ENCODE data around the gene TNNC1. TPM values are rescaled to one million over a fixed set of nuclear protein-coding genes. Genes with fewer than 3 reads are reported as not detected.

Gene TNNC1
- total and polyA plus RNA-seq, 3 experiments from 2014 or later: 2.2 to 2.3 TPM; not detected in 1

DNA sequence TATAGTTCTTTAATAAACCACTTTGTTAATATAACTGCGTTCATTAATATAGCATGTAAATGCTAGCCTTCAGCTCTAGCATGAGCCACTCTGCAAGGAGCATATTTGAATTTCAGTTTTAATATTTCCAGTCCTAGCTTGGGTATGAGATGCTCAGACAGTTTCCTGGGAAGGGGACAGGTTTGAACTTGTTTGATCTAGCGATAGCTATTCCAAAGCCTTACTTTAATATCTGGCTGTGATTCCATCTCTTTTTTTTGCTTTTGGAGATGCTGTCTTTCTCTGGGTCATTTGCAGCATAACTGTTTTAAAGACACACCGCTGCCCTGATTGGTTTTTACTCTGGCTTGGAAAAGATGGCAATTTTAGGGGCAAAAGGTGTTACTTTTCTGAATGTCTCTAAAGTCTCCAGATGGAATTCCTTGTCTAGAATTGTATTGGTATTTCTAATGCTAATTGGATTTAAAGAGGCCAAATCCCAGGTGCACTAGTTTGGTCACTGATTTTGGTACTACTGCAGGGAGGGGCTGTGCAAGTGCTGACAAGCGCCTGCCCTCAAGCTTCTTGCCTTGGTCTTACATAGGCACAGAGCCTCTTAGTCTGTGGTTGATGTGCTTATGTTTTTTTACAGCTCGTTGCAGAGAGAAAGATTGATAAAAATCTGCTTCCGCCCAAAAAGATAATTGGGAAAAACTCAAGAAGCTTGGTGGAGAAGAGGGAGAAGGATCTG lies 4.4 kb upstream of the TNNC1 start:
- Mint-ChIP-seq H3K27me3 (no peaks in the 10 kb centered on the region), H3K4me1 (peaks cover 41 to 78% (median 45%) of the 10 kb centered on the region in 3 donors), H3K27ac (peak overlapping the region in 5 of 8 donors; percentile 9 to 98 (median 32)), H3K36me3 (peaks cover 0 to 64% (median 6%) of the 10 kb centered on the region in 3 donors), H3K4me3 (peak overlapping the region in 4 of 7 donors; percentile 4 to 94 (median 18)), H3K9me3 (no peaks in the 10 kb centered on the region)
- Histone ChIP-seq H3K9me3 (ENCODE audit: low read length) (no peaks in the 10 kb centered on the region), H3K36me3 (ENCODE audit: insufficient read depth, low read length) (peaks cover 11% of the 10 kb centered on the region), H3K4me1 (ENCODE audit: insufficient read depth, low read length) (peaks cover 28% of the 10 kb centered on the region), H3K4me3 (ENCODE audit: low read length) (no peak overlapping the region), H3K27me3 (ENCODE audit: insufficient read depth, low read length, poor library complexity, severe bottlenecking) (no peaks in the 10 kb centered on the region), H3K27ac (ENCODE audit: low read depth, low read length) (no peak overlapping the region)
- ChIA-PET POLR2A (no interaction called here), CTCF (interaction anchor here (1.0 to 3.7 kb wide), 5 partner anchors 10 to 484 kb away, joined by 3 to 18 read pairs (median 3); partner anchors contain the start of gene ABHD14B)
- no peak for DNase-seq

DNA sequence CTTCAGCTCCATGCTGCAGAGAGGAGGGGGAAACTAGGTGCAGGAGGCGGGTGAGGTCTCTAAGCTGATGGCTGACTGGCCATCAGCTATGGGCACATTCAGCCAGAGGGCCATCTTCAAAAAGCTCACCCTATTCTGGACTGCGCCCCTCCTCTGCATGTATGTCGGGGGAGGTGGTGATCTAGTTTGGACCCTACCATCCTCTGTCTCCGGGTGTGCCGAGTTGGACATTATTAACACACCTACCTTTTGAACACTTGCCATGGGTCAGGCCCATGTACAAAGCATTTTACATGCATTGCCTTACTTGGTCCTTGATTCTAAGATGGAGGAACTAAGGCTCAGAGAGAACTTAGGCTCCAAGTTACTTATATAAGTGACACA lies 3.0 kb upstream of the TNNC1 start:
- peaks cover 37 to 66% (median 37%) of the 10 kb centered on the region in 3 donors for H3K4me1 Mint-ChIP-seq
- no peaks in the 10 kb centered on the region for H3K9me3 Mint-ChIP-seq
- no peak overlapping the region for H3K27ac ChIP-seq (ENCODE audit: low read depth, low read length)
- H3K36me3 Mint-ChIP-seq: peaks cover 0 to 53% (median 6%) of the 10 kb centered on the region in 3 donors
- no peaks in the 10 kb centered on the region for H3K27me3 ChIP-seq (ENCODE audit: insufficient read depth, low read length, poor library complexity, severe bottlenecking)
- no peaks in the 10 kb centered on the region for H3K27me3 Mint-ChIP-seq
- CTCF ChIA-PET: interaction anchor here (0.9 to 3.7 kb wide), 5 partner anchors 9 to 483 kb away, joined by 3 to 18 read pairs (median 3); partner anchors contain the start of gene ABHD14B
- POLR2A ChIA-PET: interaction anchor here (0.6 kb wide), 1 partner anchor 262 kb away, joined by 3 read pairs; no protein-coding TSS in a partner anchor
- H3K4me1 ChIP-seq (ENCODE audit: insufficient read depth, low read length): peaks cover 28% of the 10 kb centered on the region
- no peak for DNase-seq
- peak overlapping the region; percentile 74 for H3K4me3 ChIP-seq (ENCODE audit: low read length)
- H3K27ac Mint-ChIP-seq: peak overlapping the region; percentile 95 to 99 (median 97)
- no peaks in the 10 kb centered on the region for H3K9me3 ChIP-seq (ENCODE audit: low read length)
- H3K36me3 ChIP-seq (ENCODE audit: insufficient read depth, low read length): peaks cover 11% of the 10 kb centered on the region
- H3K4me3 Mint-ChIP-seq: peak overlapping the region; percentile 89 to 98 (median 93)

DNA sequence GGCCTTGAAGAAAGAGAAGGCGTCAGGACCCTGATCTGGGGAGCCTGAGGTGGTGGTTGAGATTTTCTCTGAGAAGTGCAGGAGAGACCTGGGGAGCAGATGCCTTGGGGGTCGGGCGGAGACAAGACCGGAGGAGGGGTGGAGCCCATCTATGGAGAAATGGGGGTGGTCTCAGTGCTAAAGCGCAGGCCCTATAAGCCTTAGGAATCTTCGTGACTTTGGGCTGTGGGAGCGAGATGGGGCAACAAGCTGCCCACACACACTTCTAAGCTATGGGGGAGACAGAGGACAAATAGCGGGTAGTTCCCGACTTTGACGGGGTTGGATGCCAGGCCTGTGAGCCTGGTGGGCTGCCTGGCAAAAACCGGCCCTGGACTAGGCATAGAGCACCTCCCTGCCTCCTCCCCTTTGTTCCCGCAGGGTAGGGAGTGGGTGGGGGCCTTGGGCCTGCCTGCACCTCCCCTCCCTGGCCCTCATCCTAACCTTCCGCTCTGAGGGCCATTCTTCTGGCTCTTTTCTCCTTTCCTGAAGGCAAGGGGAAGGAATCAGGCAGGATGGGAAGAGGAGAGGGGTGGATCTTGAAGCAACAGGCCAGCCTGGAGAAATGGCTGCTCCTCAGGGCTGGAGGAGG lies 2.4 kb upstream of the TNNC1 start:
- no peaks in the 10 kb centered on the region for H3K27me3 ChIP-seq (ENCODE audit: insufficient read depth, low read length, poor library complexity, severe bottlenecking)
- no peak for DNase-seq
- Mint-ChIP-seq H3K4me3 (peak overlapping the region; percentile 89 to 98 (median 93)), H3K27ac (peak overlapping the region; percentile 95 to 99 (median 97)), H3K4me1 (peaks cover 37 to 66% (median 37%) of the 10 kb centered on the region in 3 donors), H3K9me3 (no peaks in the 10 kb centered on the region), H3K36me3 (peaks cover 0 to 53% (median 6%) of the 10 kb centered on the region in 3 donors), H3K27me3 (no peaks in the 10 kb centered on the region)
- ChIA-PET POLR2A (interaction anchor here (0.6 kb wide), 1 partner anchor 261 kb away, joined by 3 read pairs; no protein-coding TSS in a partner anchor), CTCF (interaction anchor here (0.9 to 3.7 kb wide), 3 partner anchors 9 to 76 kb away, joined by 3 to 18 read pairs (median 3); no protein-coding TSS in a partner anchor)
- H3K9me3 ChIP-seq (ENCODE audit: low read length): no peaks in the 10 kb centered on the region
- H3K4me1 ChIP-seq (ENCODE audit: insufficient read depth, low read length): peaks cover 28% of the 10 kb centered on the region
- H3K36me3 ChIP-seq (ENCODE audit: insufficient read depth, low read length): peaks cover 11% of the 10 kb centered on the region
- H3K4me3 ChIP-seq (ENCODE audit: low read length): peak overlapping the region; percentile 74
- H3K27ac ChIP-seq (ENCODE audit: low read depth, low read length): peak overlapping the region; percentile 70

DNA sequence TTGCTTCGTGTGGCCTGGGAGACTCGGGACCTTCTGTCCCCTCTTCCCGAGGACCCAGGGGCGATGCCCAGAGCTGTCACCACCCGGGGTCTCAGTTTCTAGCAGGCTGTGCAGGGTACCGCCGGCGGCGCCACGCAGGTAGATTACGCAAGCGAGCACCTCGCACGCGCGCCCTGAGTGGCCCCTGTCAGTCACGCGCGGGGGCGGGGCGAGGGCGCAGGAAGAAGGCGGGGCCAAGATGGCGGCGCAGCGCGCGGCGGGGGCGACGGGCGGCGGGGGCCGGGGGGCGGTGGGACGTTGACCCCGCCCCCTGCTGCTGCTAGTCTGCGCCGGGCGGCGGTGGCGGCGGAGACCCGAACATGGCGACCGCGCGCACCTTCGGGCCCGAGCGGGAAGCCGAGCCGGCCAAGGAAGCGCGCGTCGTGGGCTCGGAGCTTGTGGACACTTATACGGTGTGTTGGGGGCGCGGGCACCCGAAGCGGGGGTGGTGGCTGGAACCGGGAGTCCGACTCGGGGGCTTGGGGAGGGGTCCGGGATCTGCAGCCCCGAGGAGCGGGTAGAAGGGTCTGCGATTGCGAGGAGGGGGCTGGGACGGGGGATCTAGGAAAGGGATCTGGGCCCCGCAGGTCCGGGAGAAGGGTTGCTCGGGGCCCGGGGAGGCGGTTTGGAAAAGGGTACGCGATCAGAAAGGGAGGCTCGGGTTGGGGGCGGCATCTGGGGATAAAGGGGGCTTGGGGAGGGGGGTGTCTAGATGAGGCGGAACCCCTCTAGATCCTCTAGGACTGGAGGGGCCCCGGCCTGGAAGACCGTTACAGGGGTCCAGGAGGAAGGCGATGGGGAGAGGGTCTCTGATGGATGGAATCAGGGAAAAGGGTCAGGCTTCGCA lies 1.7 kb upstream of the TNNC1 start, which contains the start of gene NISCH:
Gene NISCH (plus strand): TSS at position 322 of the 886 bp plus-strand sequence. CDS start 38 bp downstream, at position 360.
- Mint-ChIP-seq H3K4me1 (peaks cover 35 to 63% (median 37%) of the 10 kb centered on the region in 3 donors), H3K4me3 (peak within 1 kb of the TSS; percentile 89 to 98 (median 93)), H3K9me3 (no peaks in the 10 kb centered on the region), H3K36me3 (peaks cover 0 to 45% (median 6%) of the 10 kb centered on the region in 3 donors), H3K27ac (peak within 1 kb of the TSS; percentile 95 to 99 (median 98)), H3K27me3 (no peaks in the 10 kb centered on the region)
- H3K9me3 ChIP-seq (ENCODE audit: low read length): no peaks in the 10 kb centered on the region
- no peaks in the 10 kb centered on the region for H3K27me3 ChIP-seq (ENCODE audit: insufficient read depth, low read length, poor library complexity, severe bottlenecking)
- H3K4me1 ChIP-seq (ENCODE audit: insufficient read depth, low read length): peaks cover 28% of the 10 kb centered on the region
- H3K4me3 ChIP-seq (ENCODE audit: low read length): peak within 1 kb of the TSS; percentile 88
- DNase-seq: peak; percentile 95 to 97 (median 96)
- CTCF ChIA-PET: interaction anchor here (3.7 kb wide), 1 partner anchor 8 kb away, joined by 18 read pairs; no protein-coding TSS in a partner anchor
- POLR2A ChIA-PET: interaction anchor here (0.6 to 1.0 kb wide), 2 partner anchors 168 to 233 kb away, joined by 3 read pairs; partner anchors contain the start of gene GLYCTK
- peak within 1 kb of the TSS; percentile 88 for H3K27ac ChIP-seq (ENCODE audit: low read depth, low read length)
- H3K36me3 ChIP-seq (ENCODE audit: insufficient read depth, low read length): peaks cover 11% of the 10 kb centered on the region

DNA sequence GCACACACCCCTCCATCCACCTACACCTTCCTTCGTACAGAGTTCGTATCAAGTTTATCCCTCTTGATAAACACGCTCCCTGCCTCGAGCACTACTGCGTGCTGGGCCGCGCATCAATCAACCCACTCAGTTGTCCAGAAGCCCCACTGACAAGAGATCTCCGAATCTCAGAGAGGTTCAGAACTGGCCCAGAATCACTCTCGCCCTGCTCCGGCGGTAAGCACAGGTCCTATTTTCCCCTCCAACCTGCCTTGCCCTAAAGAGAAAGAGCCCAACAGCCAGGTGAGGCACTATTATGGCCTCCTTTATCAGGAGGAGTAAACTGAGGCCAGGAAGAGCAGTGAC lies 1.1 kb upstream of the TNNC1 start:
- Histone ChIP-seq H3K9me3 (ENCODE audit: low read length) (no peaks in the 10 kb centered on the region), H3K27ac (ENCODE audit: low read depth, low read length) (peak overlapping the region; percentile 88), H3K27me3 (ENCODE audit: insufficient read depth, low read length, poor library complexity, severe bottlenecking) (no peaks in the 10 kb centered on the region), H3K4me3 (ENCODE audit: low read length) (peak overlapping the region; percentile 88), H3K4me1 (ENCODE audit: insufficient read depth, low read length) (peaks cover 28% of the 10 kb centered on the region), H3K36me3 (ENCODE audit: insufficient read depth, low read length) (peaks cover 11% of the 10 kb centered on the region)
- DNase-seq: no peak
- Mint-ChIP-seq H3K27ac (peak overlapping the region; percentile 95 to 99 (median 98)), H3K27me3 (no peaks in the 10 kb centered on the region), H3K4me3 (peak overlapping the region; percentile 89 to 98 (median 93)), H3K4me1 (peaks cover 35 to 59% (median 37%) of the 10 kb centered on the region in 3 donors), H3K9me3 (no peaks in the 10 kb centered on the region), H3K36me3 (peaks cover 0 to 40% (median 4%) of the 10 kb centered on the region in 3 donors)
- ChIA-PET POLR2A (interaction anchor here (1.0 kb wide), 1 partner anchor 233 kb away, joined by 3 read pairs; no protein-coding TSS in a partner anchor), CTCF (no interaction called here)

DNA sequence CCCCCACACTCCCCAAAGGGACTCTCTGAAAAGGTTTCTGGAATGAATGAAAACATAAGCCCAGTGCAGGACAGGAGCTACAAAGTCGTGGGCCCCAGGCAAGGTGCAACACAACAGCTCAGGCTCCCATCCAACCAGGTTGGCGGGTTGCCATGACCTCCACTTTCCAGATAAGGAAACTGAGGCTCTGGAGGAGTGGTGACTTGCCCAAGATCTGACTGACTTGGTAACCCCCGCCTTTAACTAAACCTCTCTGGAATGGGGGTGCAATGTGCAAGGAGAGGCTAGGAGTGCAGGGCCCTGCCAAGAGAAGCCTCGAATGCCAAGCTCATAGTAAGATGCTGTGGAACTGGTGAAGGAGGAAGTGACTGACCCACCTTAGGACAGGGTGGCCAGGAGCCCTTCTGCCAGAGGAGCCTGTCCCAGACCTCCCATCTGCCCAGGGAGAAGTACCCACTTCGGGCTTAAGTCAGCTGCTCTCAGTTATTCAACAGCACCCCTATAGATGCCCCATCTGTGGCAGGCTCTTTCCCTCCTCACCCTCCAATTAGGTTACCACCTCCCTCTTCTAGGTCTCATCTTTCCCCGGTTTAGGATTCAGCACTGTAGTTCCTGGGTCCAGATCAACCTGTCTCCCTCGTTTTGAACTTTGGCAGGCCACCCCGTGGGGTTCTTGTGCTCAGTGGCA lies 553 bp upstream of the TNNC1 start:
- peaks cover 0 to 36% (median 4%) of the 10 kb centered on the region in 3 donors for H3K36me3 Mint-ChIP-seq
- POLR2A ChIA-PET: interaction anchor here (1.0 kb wide), 1 partner anchor 232 kb away, joined by 3 read pairs; no protein-coding TSS in a partner anchor
- H3K27ac ChIP-seq (ENCODE audit: low read depth, low read length): peak overlapping the region; percentile 88

More for the DNA sequence above, 553 bp upstream of the TNNC1 start:
- peaks cover 35 to 57% (median 37%) of the 10 kb centered on the region in 3 donors for H3K4me1 Mint-ChIP-seq
- Histone ChIP-seq H3K27me3 (ENCODE audit: insufficient read depth, low read length, poor library complexity, severe bottlenecking) (no peaks in the 10 kb centered on the region), H3K4me1 (ENCODE audit: insufficient read depth, low read length) (peaks cover 28% of the 10 kb centered on the region), H3K36me3 (ENCODE audit: insufficient read depth, low read length) (peaks cover 11% of the 10 kb centered on the region), H3K4me3 (ENCODE audit: low read length) (peak overlapping the region; percentile 88), H3K9me3 (ENCODE audit: low read length) (no peaks in the 10 kb centered on the region)
- no peaks in the 10 kb centered on the region for H3K9me3 Mint-ChIP-seq
- no peaks in the 10 kb centered on the region for H3K27me3 Mint-ChIP-seq
- CTCF ChIA-PET: no interaction called here
- H3K4me3 Mint-ChIP-seq: peak overlapping the region; percentile 89 to 98 (median 93)
- DNase-seq: no peak
- H3K27ac Mint-ChIP-seq: peak overlapping the region; percentile 95 to 99 (median 98)
